Stomach (tissue), 9 donors: ENCODE measurements around the gene NALCN. TPM values are rescaled to one million over a fixed set of nuclear protein-coding genes. Genes with fewer than 3 reads are reported as not detected.

Source experiments
- DNase-seq, 2 donors: peaks; one replicate each; pipeline versions ENCODE4 v3.0.0 to v3.0.0-alpha.2; 2013 to 2019
- H3K27ac ChIP-seq, 5 donors: fragments of 200-600 bp in 4 of 5; sonication (generic) in 4 of 5; one replicate each; pipeline ENCODE4 v1.5.1; 2013 to 2019; ENCODE audit warnings: mild to moderate bottlenecking in 1 of 5, moderate library complexity in 1 of 5
- H3K27me3 ChIP-seq, 3 donors: fragments of 200-600 bp; sonication (generic); one replicate each; pipeline ENCODE4 v1.5.1; 2017 to 2019; ENCODE audit warnings: mixed run types in 1 of 3
- H3K36me3 ChIP-seq, 4 donors: fragments of 200-600 bp; sonication (generic); 1 replicate in 3 of 4; 2 replicates in 1 of 4; pipeline ENCODE4 v1.5.1; 2016 to 2019
- H3K4me1 ChIP-seq, 4 donors: fragments of 200-600 bp; sonication (generic); one replicate each; pipeline ENCODE4 v1.5.1; 2016 to 2019
- H3K4me3 ChIP-seq, 4 donors: fragments of 200-600 bp; sonication (generic) in 3 of 4; one replicate each; pipeline ENCODE4 v1.5.1; 2016 to 2019; ENCODE audit warnings: mild to moderate bottlenecking in 1 of 4
- H3K9me3 ChIP-seq, 4 donors: fragments of 200-600 bp; sonication (generic); one replicate each; pipeline ENCODE4 v1.5.1; 2016 to 2019
- CTCF ChIP-seq, 7 experiments: fragments of 450-650 bp in 4 of 7; fragments of 200-600 bp in 3 of 7; sonication (generic) in 3 of 7; IDR thresholded peaks; one replicate each; pipeline ENCODE4 v1.5.1; 2016 to 2019; ENCODE audit warnings: antibody characterized with exemption in 7 of 7, control low read depth in 2 of 7, mild to moderate bottlenecking in 1 of 7
- EP300 ChIP-seq: sonication (generic); formaldehyde crosslinking; IDR thresholded peaks from one replicate; pipeline ENCODE4 v1.6.1; 2017; ENCODE audit warnings: antibody characterized with exemption
- POLR2A ChIP-seq, 4 donors: fragments of 450-650 bp; IDR thresholded peaks; one replicate each; pipeline ENCODE4 v1.6.1; 2016; ENCODE audit warnings: antibody characterized with exemption in 4 of 4, control low read depth in 2 of 4, mild to moderate bottlenecking in 1 of 4, moderate library complexity in 1 of 4
- POLR2AphosphoS5 ChIP-seq, 3 donors: sonication (generic); formaldehyde crosslinking; IDR thresholded peaks; one replicate each; pipeline ENCODE4 v1.6.1; 2016; ENCODE audit warnings: antibody characterized with exemption in 3 of 3
- WGBS, 5 donors: extraction: QIAGEN DNeasy Blood & Tissue Kit in 3 of 5; methylation state at CpG; one replicate each; pipeline versions ENCODE4 v1.1.5 to v1.1.7; 2013 to 2018; 5-methylcytosine and 5-hydroxymethylcytosine counted together
- intact Hi-C: fragments of 100-400 bp; cut with DNase I; formaldehyde crosslinking; loops from one replicate; pipeline ENCODE4 v1.15.1; 2023; ENCODE audit warnings: low total_unique reads
- polyA plus RNA-seq, 3 donors: library from polyadenylated mRNA; stranded (reverse); fragments of 200-250 nt; gene quantifications; one replicate each; pipeline ENCODE4 v1.2.3, GENCODE V29; 2013
- total RNA-seq, 5 donors: library from RNA; depleted of rRNA; stranded (reverse); fragments of >200 nt; gene quantifications; one replicate each; pipeline versions ENCODE4 v1.1.0 to v1.2.3, GENCODE V29; 2014 to 2016
- donor health status: healthy with polysubstance abuse.
- donor health status: Bipolar disorder and iron deficiency.
- donor health status: healthy.

Gene NALCN
- total and polyA plus RNA-seq, 8 donors, result 0.15 to 2.9 (median 1.2) TPM; not detected in 2

- Histone ChIP-seq H3K4me3 (no peak overlapping the region), H3K9me3 (no peaks in the 10 kb centered on the region), H3K27ac (no peak overlapping the region), H3K27me3 (no peaks in the 10 kb centered on the region), H3K4me1 (no peaks in the 10 kb centered on the region), H3K36me3 (no peaks in the 10 kb centered on the region)
- WGBS, 5 donors, result 12 to 23% (median 18%) methylated on average over 5 of the region's 5 CpGs
- DNase-seq, result peak in 1 of 2 donors; percentile 81
- intact Hi-C loops, result no loop called here
- TF ChIP-seq POLR2A (IDR thresholded peaks at IDR 0.05) (no peak), POLR2AphosphoS5 (IDR thresholded peaks at IDR 0.05) (no peak), EP300 (no peak), CTCF (IDR thresholded peaks at IDR 0.05) (no peak)
These were observed 126.5 kb downstream of the NALCN start for GRCh38 chr13:101289764-101290163.

GRCh38 chr13:101283782-101284181 is 132.5 kb downstream of the NALCN start:
- H3K4me3 ChIP-seq, result no peak overlapping the region
- H3K36me3 ChIP-seq, result no peaks in the 10 kb centered on the region
- no peaks in the 10 kb centered on the region for H3K9me3 ChIP-seq
- DNase-seq, result no peak
- intact Hi-C loops, result no loop called here
- TF ChIP-seq POLR2AphosphoS5 (IDR thresholded peaks at IDR 0.05) (no peak), CTCF (IDR thresholded peaks at IDR 0.05) (no peak), EP300 (no peak), POLR2A (IDR thresholded peaks at IDR 0.05) (no peak)
- H3K27ac ChIP-seq, result no peak overlapping the region
- 70 to 86% (median 85%) methylated on average over 3 of the region's 3 CpGs for WGBS, 5 donors
- no peaks in the 10 kb centered on the region for H3K27me3 ChIP-seq
- no peaks in the 10 kb centered on the region for H3K4me1 ChIP-seq

- H3K4me3 ChIP-seq, result no peak overlapping the region
- no peaks in the 10 kb centered on the region for H3K36me3 ChIP-seq
- no peaks in the 10 kb centered on the region for H3K9me3 ChIP-seq
- TF ChIP-seq POLR2A (IDR thresholded peaks at IDR 0.05), result no peak
- no peak for TF ChIP-seq CTCF (IDR thresholded peaks at IDR 0.05)
- no peak for TF ChIP-seq EP300
- TF ChIP-seq POLR2AphosphoS5 (IDR thresholded peaks at IDR 0.05), result no peak
- 79 to 88% (median 83%) methylated on average over 9 of the region's 9 CpGs for whole genome bisulfite sequencing, 5 donors
- intact Hi-C loops, result no loop called here
- H3K27me3 ChIP-seq, result no peaks in the 10 kb centered on the region
- DNase-seq, result no peak
- H3K4me1 ChIP-seq, result no peaks in the 10 kb centered on the region
- H3K27ac ChIP-seq, result no peak overlapping the region
These were observed 143.4 kb downstream of the NALCN start for GRCh38 chr13:101272886-101273285.

- TF ChIP-seq POLR2A (IDR thresholded peaks at IDR 0.05), result no peak
- no peak for TF ChIP-seq EP300
- no peak for TF ChIP-seq CTCF (IDR thresholded peaks at IDR 0.05)
- no peak for TF ChIP-seq POLR2AphosphoS5 (IDR thresholded peaks at IDR 0.05)
- intact Hi-C loops, result no loop called here
- H3K9me3 ChIP-seq, result no peaks in the 10 kb centered on the region
- 80 to 94% (median 92%) methylated on average over 11 of the region's 11 CpGs for WGBS, 5 donors
- no peaks in the 10 kb centered on the region for H3K27me3 ChIP-seq
- no peak for DNase-seq
- no peaks in the 10 kb centered on the region for H3K4me1 ChIP-seq
- H3K36me3 ChIP-seq, result no peaks in the 10 kb centered on the region
- H3K27ac ChIP-seq, result no peak overlapping the region
- H3K4me3 ChIP-seq, result no peak overlapping the region
These were observed 144.5 kb downstream of the NALCN start for GRCh38 chr13:101271681-101272245.
